Neural crest cell (in vitro differentiated cells): ENCODE measurements around the gene RAB3GAP2. TPM values are rescaled to one million over a fixed set of nuclear protein-coding genes. Genes with fewer than 3 reads are reported as not detected.

Experiments
- DNase-seq: peaks from one replicate; pipeline ENCODE4 v3.0.0; 2021; ENCODE audit warnings: low read depth, mixed read lengths, low spot score
- H3K27ac Mint-ChIP-seq: one replicate; pipeline ENCODE4 v1.8.0; 2021; ENCODE audit warnings: mild to moderate bottlenecking, mixed read lengths; ENCODE audit not compliant: unreplicated experiment
- H3K27me3 Mint-ChIP-seq: 2 replicates; pipeline ENCODE4 v1.8.0; 2021; ENCODE audit warnings: low read depth, mild to moderate bottlenecking, mixed read lengths
- H3K36me3 Mint-ChIP-seq: 2 replicates; pipeline ENCODE4 v1.8.0; 2021; ENCODE audit warnings: low read depth, mild to moderate bottlenecking, mixed read lengths
- H3K4me1 Mint-ChIP-seq: 2 replicates; pipeline ENCODE4 v1.8.0; 2021; ENCODE audit warnings: mixed read lengths
- H3K4me3 Mint-ChIP-seq: one replicate; pipeline ENCODE4 v1.8.0; 2021; ENCODE audit warnings: mild to moderate bottlenecking, mixed read lengths
- H3K9me3 Mint-ChIP-seq: 2 replicates; pipeline ENCODE4 v1.8.0; 2021; ENCODE audit warnings: mixed read lengths
- CTCF ChIP-seq: fragments of 200-600 bp; sonication (generic); conservative IDR thresholded peaks from 2 replicates; pipeline ENCODE4 v1.5.0; 2021; ENCODE audit warnings: antibody characterized with exemption, mild to moderate bottlenecking
- total RNA-seq: library from RNA; stranded (reverse); gene quantifications from 2 replicates; pipeline ENCODE4 v1.2.1, GENCODE V29; 2021

RAB3GAP2 gene
- total RNA-seq, 1 donor from 2014 or later, result 36.4 TPM

GRCh38 chr1:220233927-220234326 lies 38.3 kb downstream of the RAB3GAP2 start:
- H3K4me1 Mint-ChIP-seq, result no peaks in the 10 kb centered on the region
- no peak for TF ChIP-seq CTCF

GRCh38 chr1:220229771-220230170 lies 42.5 kb downstream of the RAB3GAP2 start:
- no peak for DNase-seq
- peaks cover 5% of the 10 kb centered on the region for H3K36me3 Mint-ChIP-seq
- peak overlapping the region; percentile 37 for H3K27ac Mint-ChIP-seq
- no peaks in the 10 kb centered on the region for H3K9me3 Mint-ChIP-seq
- TF ChIP-seq CTCF, result no peak
- H3K27me3 Mint-ChIP-seq, result no peaks in the 10 kb centered on the region
- H3K4me1 Mint-ChIP-seq, result no peaks in the 10 kb centered on the region
- no peak overlapping the region for H3K4me3 Mint-ChIP-seq

More at GRCh38 chr1:220233927-220234326, 38.3 kb downstream of the RAB3GAP2 start:
- H3K27me3 Mint-ChIP-seq, result no peaks in the 10 kb centered on the region
- peaks cover 5% of the 10 kb centered on the region for H3K36me3 Mint-ChIP-seq
- H3K9me3 Mint-ChIP-seq, result no peaks in the 10 kb centered on the region
- DNase-seq, result no peak
- no peak overlapping the region for H3K27ac Mint-ChIP-seq
- H3K4me3 Mint-ChIP-seq, result no peak overlapping the region

- no peak overlapping the region for H3K27ac Mint-ChIP-seq
- no peak overlapping the region for H3K4me3 Mint-ChIP-seq
- DNase-seq, result no peak
- no peaks in the 10 kb centered on the region for H3K4me1 Mint-ChIP-seq
- TF ChIP-seq CTCF, result no peak
- H3K36me3 Mint-ChIP-seq, result peaks cover 5% of the 10 kb centered on the region
- no peaks in the 10 kb centered on the region for H3K9me3 Mint-ChIP-seq
- no peaks in the 10 kb centered on the region for H3K27me3 Mint-ChIP-seq
These were observed 44.9 kb downstream of the RAB3GAP2 start for GRCh38 chr1:220227393-220227792.

GRCh38 chr1:220226752-220227151 lies 45.5 kb downstream of the RAB3GAP2 start:
- Mint-ChIP-seq H3K27me3 (no peaks in the 10 kb centered on the region), H3K36me3 (peaks cover 5% of the 10 kb centered on the region), H3K4me3 (no peak overlapping the region), H3K4me1 (no peaks in the 10 kb centered on the region), H3K9me3 (no peaks in the 10 kb centered on the region), H3K27ac (no peak overlapping the region)
- TF ChIP-seq CTCF, result no peak
- no peak for DNase-seq

GRCh38 chr1:220225957-220226356 lies 46.3 kb downstream of the RAB3GAP2 start:
- H3K27me3 Mint-ChIP-seq, result no peaks in the 10 kb centered on the region
- H3K27ac Mint-ChIP-seq, result no peak overlapping the region
- TF ChIP-seq CTCF, result no peak
- DNase-seq, result no peak
- peaks cover 3% of the 10 kb centered on the region for H3K36me3 Mint-ChIP-seq
- H3K4me3 Mint-ChIP-seq, result no peak overlapping the region
- no peaks in the 10 kb centered on the region for H3K9me3 Mint-ChIP-seq
- H3K4me1 Mint-ChIP-seq, result no peaks in the 10 kb centered on the region
